ENCODE measurements around the gene RBM5.

RBM5 gene

GRCh38 chr3:50132421-50133282 lies 43.9 kb downstream of the RBM5 start:
- TF ChIP-seq EZH2phosphoT487 (IDR thresholded peaks at IDR 0.05; ENCODE audit: low read depth) (no peak), CTCF (IDR thresholded peaks at IDR 0.05; ENCODE audit: low read depth, low read length) (no peak)
- Histone ChIP-seq H3K27ac (ENCODE audit: low read length) (no peak overlapping the region), H3K36me3 (replicated peaks; ENCODE audit: low read depth, low read length) (no peaks in the 10 kb centered on the region)

GRCh38 chr3:50133283-50133615 lies 44.5 kb downstream of the RBM5 start:
- H3K27me3 ChIP-seq (ENCODE audit: low read depth, low read length): peaks cover 15% of the 10 kb centered on the region
- no peaks in the 10 kb centered on the region for H3K79me2 ChIP-seq (ENCODE audit: low read length)
- no peak overlapping the region for H3K4me3 ChIP-seq (ENCODE audit: low read length)
- no peaks in the 10 kb centered on the region for H3K9me3 ChIP-seq (ENCODE audit: insufficient read depth, low read length)
- H2AFZ ChIP-seq (ENCODE audit: low read depth, low read length): no peak overlapping the region
- H3K4me2 ChIP-seq (ENCODE audit: low read length): no peak overlapping the region
- H3K9ac ChIP-seq (ENCODE audit: low read length): no peak overlapping the region
- H3K36me3 ChIP-seq (replicated peaks; ENCODE audit: low read depth, low read length): no peaks in the 10 kb centered on the region
- no peaks in the 10 kb centered on the region for H3K4me1 ChIP-seq (ENCODE audit: low read length)
- no peaks in the 10 kb centered on the region for H4K20me1 ChIP-seq (ENCODE audit: insufficient read depth, low read length)
- TF ChIP-seq CTCF (IDR thresholded peaks at IDR 0.05; ENCODE audit: low read depth, low read length) (no peak), EZH2phosphoT487 (IDR thresholded peaks at IDR 0.05; ENCODE audit: low read depth) (no peak)
- H3K27ac ChIP-seq (ENCODE audit: low read length): no peak overlapping the region

More at GRCh38 chr3:50132421-50133282, 43.9 kb downstream of the RBM5 start:
- no peak overlapping the region for H3K4me3 ChIP-seq (ENCODE audit: low read length)
- no peaks in the 10 kb centered on the region for H4K20me1 ChIP-seq (ENCODE audit: insufficient read depth, low read length)
- no peaks in the 10 kb centered on the region for H3K79me2 ChIP-seq (ENCODE audit: low read length)
- H3K4me1 ChIP-seq (ENCODE audit: low read length): no peaks in the 10 kb centered on the region
- H3K27me3 ChIP-seq (ENCODE audit: low read depth, low read length): peaks cover 15% of the 10 kb centered on the region
- H3K9me3 ChIP-seq (ENCODE audit: insufficient read depth, low read length): no peaks in the 10 kb centered on the region
- no peak overlapping the region for H3K9ac ChIP-seq (ENCODE audit: low read length)
- H3K4me2 ChIP-seq (ENCODE audit: low read length): no peak overlapping the region
- H2AFZ ChIP-seq (ENCODE audit: low read depth, low read length): no peak overlapping the region

GRCh38 chr3:50134367-50134766 lies 45.6 kb downstream of the RBM5 start:
- no peak overlapping the region for H2AFZ ChIP-seq (ENCODE audit: low read depth, low read length)
- no peak for TF ChIP-seq EZH2phosphoT487 (IDR thresholded peaks at IDR 0.05; ENCODE audit: low read depth)
- no peak for TF ChIP-seq CTCF (IDR thresholded peaks at IDR 0.05; ENCODE audit: low read depth, low read length)
- no peak overlapping the region for H3K9ac ChIP-seq (ENCODE audit: low read length)
- H3K4me3 ChIP-seq (ENCODE audit: low read length): no peak overlapping the region
- no peak overlapping the region for H3K27ac ChIP-seq (ENCODE audit: low read length)
- no peak overlapping the region for H3K4me2 ChIP-seq (ENCODE audit: low read length)
- H3K9me3 ChIP-seq (ENCODE audit: insufficient read depth, low read length): no peaks in the 10 kb centered on the region
- H3K79me2 ChIP-seq (ENCODE audit: low read length): no peaks in the 10 kb centered on the region
- peaks cover 3% of the 10 kb centered on the region; the same call in 1 of the 2 replicates for H3K4me1 ChIP-seq (ENCODE audit: low read length)
- peaks cover 21% of the 10 kb centered on the region for H3K27me3 ChIP-seq (ENCODE audit: low read depth, low read length)
- no peaks in the 10 kb centered on the region for H3K36me3 ChIP-seq (replicated peaks; ENCODE audit: low read depth, low read length)
- no peaks in the 10 kb centered on the region for H4K20me1 ChIP-seq (ENCODE audit: insufficient read depth, low read length)

GRCh38 chr3:50135964-50136363 lies 47.2 kb downstream of the RBM5 start:
- H2AFZ ChIP-seq (ENCODE audit: low read depth, low read length): no peak overlapping the region
- no peaks in the 10 kb centered on the region for H4K20me1 ChIP-seq (ENCODE audit: insufficient read depth, low read length)
- H3K9me3 ChIP-seq (ENCODE audit: insufficient read depth, low read length): no peaks in the 10 kb centered on the region
- H3K9ac ChIP-seq (ENCODE audit: low read length): no peak overlapping the region
- peaks cover 3% of the 10 kb centered on the region; the same call in 1 of the 2 replicates for H3K4me1 ChIP-seq (ENCODE audit: low read length)
- no peak overlapping the region for H3K27ac ChIP-seq (ENCODE audit: low read length)
- no peak overlapping the region for H3K4me2 ChIP-seq (ENCODE audit: low read length)
- peaks cover 21% of the 10 kb centered on the region for H3K27me3 ChIP-seq (ENCODE audit: low read depth, low read length)
- H3K79me2 ChIP-seq (ENCODE audit: low read length): no peaks in the 10 kb centered on the region
- H3K4me3 ChIP-seq (ENCODE audit: low read length): no peak overlapping the region
- TF ChIP-seq EZH2phosphoT487 (IDR thresholded peaks at IDR 0.05; ENCODE audit: low read depth) (no peak), CTCF (IDR thresholded peaks at IDR 0.05; ENCODE audit: low read depth, low read length) (no peak)
- H3K36me3 ChIP-seq (replicated peaks; ENCODE audit: low read depth, low read length): no peaks in the 10 kb centered on the region
